Measurements from ENCODE around the gene SNED1. TPM values are rescaled to one million over a fixed set of nuclear protein-coding genes. Genes with fewer than 3 reads are reported as not detected.
A peak's percentile ranks its signal among the peaks of the same experiment; 100 is the strongest.

SNED1 gene
- total RNA-seq, 1 experiment from 2014 or later, result 2.8 TPM

DNA sequence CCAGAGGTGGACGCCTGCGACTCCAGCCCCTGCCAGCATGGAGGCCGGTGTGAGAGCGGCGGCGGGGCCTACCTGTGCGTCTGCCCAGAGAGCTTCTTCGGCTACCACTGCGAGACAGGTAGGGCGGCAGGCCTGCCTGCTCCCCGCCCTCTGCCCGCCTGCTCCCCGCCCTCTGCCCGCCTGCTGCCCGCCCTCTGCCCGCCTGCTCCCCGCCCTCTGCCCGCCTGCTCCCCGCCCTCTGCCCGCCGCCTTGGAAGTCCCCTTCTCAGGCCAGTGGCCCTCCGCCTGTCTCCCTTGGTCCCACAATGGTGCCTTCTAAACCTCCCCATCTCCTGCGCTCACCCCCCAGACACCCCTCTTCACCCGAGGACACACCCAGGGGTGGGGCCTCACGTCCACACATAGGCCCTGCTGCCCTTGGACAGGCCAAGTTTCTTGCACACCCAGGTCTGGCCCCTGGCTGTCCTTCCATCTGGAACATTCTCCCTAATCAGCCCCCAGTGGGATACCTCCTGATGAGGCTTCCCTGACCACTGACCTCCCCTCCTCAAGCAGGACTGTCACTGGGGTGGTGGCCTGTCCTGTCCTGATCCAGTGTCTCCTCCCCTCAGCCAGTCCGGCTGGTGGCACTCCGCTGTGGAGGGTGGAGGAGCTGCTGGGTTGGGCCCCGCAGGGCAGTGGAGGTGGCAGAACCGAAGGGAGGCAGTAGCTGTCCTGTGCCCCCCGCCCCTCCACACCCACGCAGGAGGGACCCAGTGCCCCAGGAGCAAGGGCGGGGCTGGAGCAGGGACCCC, 65.8 kb downstream of the SNED1 start:
- peaks cover 11% of the 10 kb centered on the region; the same call in 1 of the 2 replicates for H3F3A ChIP-seq (ENCODE audit: insufficient read depth, low read depth)
- no peaks in the 10 kb centered on the region for H3K9me3 ChIP-seq (ENCODE audit: insufficient read depth, low read depth)
- no peaks in the 10 kb centered on the region for H4K20me1 ChIP-seq (ENCODE audit: insufficient read depth)
- H3K36me3 ChIP-seq (ENCODE audit: low read depth), result no peaks in the 10 kb centered on the region
- H3K9me2 ChIP-seq (ENCODE audit: insufficient read depth), result no peaks in the 10 kb centered on the region
- peak overlapping the region; percentile 74 for H3K4me2 ChIP-seq
- peak overlapping the region; percentile 53; the same call in 1 of the 2 replicates for H2AFZ ChIP-seq
- peak overlapping the region; percentile 32; the same call in 1 of the 2 replicates for H3K4me3 ChIP-seq
- peaks cover 7% of the 10 kb centered on the region for H3K4me1 ChIP-seq (replicated peaks; ENCODE audit: insufficient read depth)
- CTCF ChIA-PET, result interaction anchor here (0.7 to 1.2 kb wide), 3 partner anchors 14 to 80 kb away, joined by 6 to 9 read pairs (median 7); no protein-coding TSS in a partner anchor
- no TSS peak for BruUV-seq (replicated peaks)
- TF ChIP-seq EZH2 (IDR thresholded peaks at IDR 0.05; ENCODE audit: low read depth) (no peak), CTCF (conservative IDR thresholded peaks at IDR 0.05) (no peak)
- H3K27me3 ChIP-seq (ENCODE audit: insufficient read depth, low read depth), result peaks cover 25% of the 10 kb centered on the region
- peak; percentile 46 to 84 for DNase-seq
- no peak overlapping the region for H3K27ac ChIP-seq
- intact Hi-C loops (cut with micrococcal nuclease; ENCODE audit: unreplicated experiment), result loop anchor here (5.0 kb wide), 1 partner anchor 67 kb away; the partner anchor contains the start of gene SNED1
- no peaks in the 10 kb centered on the region for H3K79me2 ChIP-seq (ENCODE audit: low read depth)
- POLR2A ChIA-PET (ENCODE audit: unreplicated experiment), result interaction anchor here (0.7 kb wide), 1 partner anchor 14 kb away, joined by 17 read pairs; no protein-coding TSS in a partner anchor

GRCh38 chr2:241064802-241065354, 66.5 kb downstream of the SNED1 start:
- H3K9me2 ChIP-seq (ENCODE audit: insufficient read depth), result no peaks in the 10 kb centered on the region
- H4K20me1 ChIP-seq (ENCODE audit: insufficient read depth), result no peaks in the 10 kb centered on the region
- intact Hi-C loops (cut with micrococcal nuclease; ENCODE audit: unreplicated experiment), result loop anchor here (5.0 kb wide), 1 partner anchor 68 kb away; the partner anchor contains the start of gene SNED1
- CTCF ChIA-PET, result no interaction called here
- peaks cover 11% of the 10 kb centered on the region; the same call in 1 of the 2 replicates for H3F3A ChIP-seq (ENCODE audit: insufficient read depth, low read depth)
- H3K27ac ChIP-seq, result no peak overlapping the region
- POLR2A ChIA-PET (ENCODE audit: unreplicated experiment), result no interaction called here
- no peak for DNase-seq
- H3K4me1 ChIP-seq (replicated peaks; ENCODE audit: insufficient read depth), result peaks cover 7% of the 10 kb centered on the region
- no peak overlapping the region for H3K4me2 ChIP-seq
- no TSS peak for BruUV-seq (replicated peaks)
- H3K9me3 ChIP-seq (ENCODE audit: insufficient read depth, low read depth), result no peaks in the 10 kb centered on the region
- H3K36me3 ChIP-seq (ENCODE audit: low read depth), result no peaks in the 10 kb centered on the region
- H2AFZ ChIP-seq, result no peak overlapping the region
- no peak for TF ChIP-seq CTCF (conservative IDR thresholded peaks at IDR 0.05)
- TF ChIP-seq EZH2 (IDR thresholded peaks at IDR 0.05; ENCODE audit: low read depth), result no peak
- no peak overlapping the region for H3K4me3 ChIP-seq
- no peaks in the 10 kb centered on the region for H3K79me2 ChIP-seq (ENCODE audit: low read depth)
- peaks cover 31% of the 10 kb centered on the region for H3K27me3 ChIP-seq (ENCODE audit: insufficient read depth, low read depth)

GRCh38 chr2:241065355-241065803, 67.0 kb downstream of the SNED1 start:
- Histone ChIP-seq H3K9me2 (ENCODE audit: insufficient read depth) (no peaks in the 10 kb centered on the region), H3K4me1 (replicated peaks; ENCODE audit: insufficient read depth) (peaks cover 7% of the 10 kb centered on the region), H3K27me3 (ENCODE audit: insufficient read depth, low read depth) (peaks cover 36% of the 10 kb centered on the region), H2AFZ (no peak overlapping the region), H3K27ac (no peak overlapping the region), H4K20me1 (ENCODE audit: insufficient read depth) (no peaks in the 10 kb centered on the region), H3K9me3 (ENCODE audit: insufficient read depth, low read depth) (no peaks in the 10 kb centered on the region), H3K4me2 (no peak overlapping the region), H3K36me3 (ENCODE audit: low read depth) (no peaks in the 10 kb centered on the region), H3F3A (ENCODE audit: insufficient read depth, low read depth) (peaks cover 11% of the 10 kb centered on the region; the same call in 1 of the 2 replicates), H3K4me3 (no peak overlapping the region), H3K79me2 (ENCODE audit: low read depth) (no peaks in the 10 kb centered on the region)
- no peak for DNase-seq
- ChIA-PET POLR2A (ENCODE audit: unreplicated experiment) (no interaction called here), CTCF (no interaction called here)
- intact Hi-C loops (cut with micrococcal nuclease; ENCODE audit: unreplicated experiment), result no loop called here
- TF ChIP-seq EZH2 (IDR thresholded peaks at IDR 0.05; ENCODE audit: low read depth) (no peak), CTCF (conservative IDR thresholded peaks at IDR 0.05) (no peak)
- BruUV-seq (replicated peaks), result no TSS peak

All from PC-9 (cell line).